Measurements from ENCODE around the gene VPS37B. TPM values are rescaled to one million over a fixed set of nuclear protein-coding genes. Genes with fewer than 3 reads are reported as not detected.

VPS37B gene
- total and polyA plus RNA-seq, 2 of the 8 experiments (the other 6 are each of a cell fraction or from before 2014, with no cell fraction given), result 11.9 to 15.7 TPM

- Histone ChIP-seq H3K4me2 (ENCODE audit: insufficient read depth in 1 of 2, low read depth in 2 of 2, low read length in 2 of 2) (no peak overlapping the region), H2AK5ac (ENCODE audit: low read depth, low read length) (0 out of 2 replicates have a peak overlapping the region, but pooled peaks have one; percentile 28), H2BK20ac (ENCODE audit: low read length) (no peak overlapping the region), H3K27me3 (replicated peaks in 1 of 4; ENCODE audit: control insufficient read depth in 3 of 4, extremely low read depth in 1 of 4, insufficient read depth in 3 of 4, low read length in 3 of 4) (peaks cover 2 to 26% (median 20%) of the 10 kb centered on the region in 4 experiments), H3K14ac (ENCODE audit: insufficient read length) (no peak overlapping the region), H4K8ac (ENCODE audit: extremely low read depth, insufficient read depth, low read length) (no peak overlapping the region), H3K4ac (replicated peaks; ENCODE audit: insufficient read length, low read depth, low read length) (no peak overlapping the region), H2BK120ac (replicated peaks; ENCODE audit: low read depth, low read length) (no peak overlapping the region), H2BK5ac (ENCODE audit: low read depth, low read length) (no peak overlapping the region), H2AFZ (ENCODE audit: low read length) (no peak overlapping the region), H4K5ac (ENCODE audit: insufficient read length, low read depth, low read length) (no peak overlapping the region), H2BK12ac (ENCODE audit: low read depth, low read length) (no peak overlapping the region), H3K9me3 (ENCODE audit: insufficient read depth in 2 of 2, low read depth in 1 of 2, low read length in 1 of 2) (no peaks in the 10 kb centered on the region), H4K20me1 (replicated peaks in 1 of 2; ENCODE audit: control insufficient read depth in 1 of 2, insufficient read depth in 2 of 2, low read length in 2 of 2) (peaks cover 20 to 26% of the 10 kb centered on the region in 2 experiments), H3K79me1 (ENCODE audit: low read depth, low read length) (peaks cover 14% of the 10 kb centered on the region; the same call in 1 of the 2 replicates), H3K23me2 (ENCODE audit: low read depth, low read length) (peaks cover 5% of the 10 kb centered on the region; the same call in 1 of the 2 replicates), H3K36me3 (ENCODE audit: control insufficient read depth in 2 of 4, insufficient read depth in 4 of 4, low read length in 3 of 4) (no peaks in the 10 kb centered on the region; a peak in 1 of 8 replicates), H3K4me1 (replicated peaks in 1 of 4; ENCODE audit: control insufficient read depth in 3 of 4, insufficient read depth in 4 of 4, low read length in 3 of 4) (peaks cover 2 to 16% (median 9%) of the 10 kb centered on the region in 4 experiments), H3K4me3 (ENCODE audit: extremely low read depth in 1 of 4, insufficient read depth in 2 of 4, low read depth in 3 of 4, low read length in 4 of 4) (no peak overlapping the region), H2BK15ac (ENCODE audit: low read length) (no peak overlapping the region), H3K27ac (ENCODE audit: low read depth, low read length) (no peak overlapping the region), H3K9ac (replicated peaks in 1 of 4; ENCODE audit: extremely low read depth in 1 of 4, low read depth in 3 of 4, low read length in 3 of 4) (no peak overlapping the region), H3K18ac (ENCODE audit: extremely low read depth, low read length) (no peak overlapping the region), H3K56ac (replicated peaks; ENCODE audit: insufficient read length, low read depth, low read length) (no peak overlapping the region), H4K91ac (replicated peaks; ENCODE audit: insufficient read length, low read length) (no peak overlapping the region), H3K23ac (ENCODE audit: insufficient read length) (no peak overlapping the region), H3K79me2 (ENCODE audit: control insufficient read depth in 1 of 2, insufficient read depth in 2 of 2, low read length in 2 of 2) (no peaks in the 10 kb centered on the region; a peak in 1 of 4 replicates)
- FAIRE-seq, result no peak
- WGBS, 2 experiments (ENCODE audit: extremely low coverage in 1 of 2, insufficient coverage in 1 of 2, insufficient read length in 1 of 2, insufficient replicate concordance in 2 of 2, low coverage in 1 of 2, low lambda C conversion rate in 2 of 2, missing lambda C conversion rate in 1 of 2), result 95% methylated on average over 18 of the region's 18 CpGs; no CpG with 5 or more reads in 1 of the 2 experiments
- no peak for DNase-seq (ENCODE audit: low read depth in 1 of 2, low spot score in 2 of 2)
- ChIA-PET POLR2A (ENCODE audit: partially characterized antibody) (no interaction called here), CTCF (ENCODE audit: partially characterized antibody) (interaction anchor here (0.7 to 0.9 kb wide), 4 partner anchors 10 to 47 kb away, joined by 3 to 4 read pairs (median 4); no protein-coding TSS in a partner anchor)
- TF ChIP-seq SIRT6 (IDR thresholded peaks at IDR 0.05; ENCODE audit: low read length), result no peak
- no peak for TF ChIP-seq MAX (IDR thresholded peaks at IDR 0.05)
- no peak for TF ChIP-seq TCF12 (IDR thresholded peaks at IDR 0.05; ENCODE audit: low read depth, low read length)
- TF ChIP-seq CHD2 (IDR thresholded peaks at IDR 0.05; ENCODE audit: low read length), result no peak
- no peak for TF ChIP-seq KDM4A (IDR thresholded peaks at IDR 0.05; ENCODE audit: low read depth, low read length, severe bottlenecking)
- no peak for TF ChIP-seq RBBP5 (IDR thresholded peaks at IDR 0.05; ENCODE audit: borderline replicate concordance, low read depth, low read length)
- no peak for TF ChIP-seq ASH2L (IDR thresholded peaks at IDR 0.05; ENCODE audit: low read length)
- no peak for TF ChIP-seq YY1 (IDR thresholded peaks at IDR 0.05; ENCODE audit: low read depth, low read length)
- TF ChIP-seq KDM1A (IDR thresholded peaks at IDR 0.05; ENCODE audit: borderline replicate concordance, low read length), result no peak
Observed at GRCh38 chr12:122839907-122840554, 55.9 kb downstream of the VPS37B start.

All from H1 (cell line).